GM19328 (cell line): ENCODE data around the gene LRRD1.
"Not testable (repeated sequence)": the region's sequence is repeated elsewhere in the genome, so short reads cannot be mapped to it uniquely, and the experiment has no call there.

Experiments
- ATAC-seq: cut with Tn5 transposase; IDR thresholded peaks from one replicate; pipeline ENCODE4 v1.9.1; 2021; ENCODE audit warnings: mild to moderate bottlenecking, moderate library complexity; ENCODE audit not compliant: unreplicated experiment

The LRRD1 gene

GRCh38 chr7:92142791-92143190, 36.2 kb downstream of the LRRD1 start:
- not testable (repeated sequence) for ATAC-seq

GRCh38 chr7:92141161-92141560, 37.8 kb downstream of the LRRD1 start:
- ATAC-seq: no peak

- no peak for ATAC-seq
Measured at GRCh38 chr7:92137557-92137956, 41.4 kb downstream of the LRRD1 start.

GRCh38 chr7:92135052-92135889, 43.7 kb downstream of the LRRD1 start:
- ATAC-seq: no peak

GRCh38 chr7:92134271-92135051, 44.5 kb downstream of the LRRD1 start, which contains the start of gene CYP51A1:
Gene CYP51A1 (minus strand): TSS chr7:92134477. CDS start chr7:92134364, 113 bp downstream.
- peak; percentile 88 for ATAC-seq

- peak; percentile 24 for ATAC-seq
Measured at GRCh38 chr7:92133737-92134270, 45.1 kb downstream of the LRRD1 start.

GRCh38 chr7:92133133-92133736, 45.7 kb downstream of the LRRD1 start:
- peak; percentile 11 for ATAC-seq

GRCh38 chr7:92131764-92132330, 47.1 kb downstream of the LRRD1 start:
- ATAC-seq: no peak

- ATAC-seq: no peak
Measured at GRCh38 chr7:92131093-92131492, 47.8 kb downstream of the LRRD1 start.

GRCh38 chr7:92121681-92122080, 57.3 kb downstream of the LRRD1 start:
- ATAC-seq: no peak

GRCh38 chr7:92119213-92119759, 59.7 kb downstream of the LRRD1 start:
- ATAC-seq: no peak

GRCh38 chr7:92116949-92117348, 62.0 kb downstream of the LRRD1 start:
- no peak for ATAC-seq

GRCh38 chr7:92115821-92116220, 63.1 kb downstream of the LRRD1 start:
- no peak for ATAC-seq

GRCh38 chr7:92110857-92111256, 68.1 kb downstream of the LRRD1 start:
- ATAC-seq: no peak

GRCh38 chr7:92108821-92109220, 70.1 kb downstream of the LRRD1 start:
- ATAC-seq: no peak

- not testable (repeated sequence) for ATAC-seq
Measured at GRCh38 chr7:92102862-92103261, 76.1 kb downstream of the LRRD1 start.

GRCh38 chr7:92100534-92100933, 78.4 kb downstream of the LRRD1 start:
- no peak for ATAC-seq

- no peak for ATAC-seq
Measured at GRCh38 chr7:92095380-92095779, 83.6 kb downstream of the LRRD1 start.
